ENCODE data around the gene GPHA2.

GPHA2 gene

GRCh38 chr11:64920124-64920523 lies 15.6 kb downstream of the GPHA2 start:
- peaks cover 23 to 29% of the 10 kb centered on the region in 2 donors for H3K4me1 ChIP-seq (ENCODE audit: control insufficient read depth in 2 of 2, insufficient read depth in 2 of 2, low read length in 2 of 2)
- H3K9me3 ChIP-seq (ENCODE audit: control insufficient read depth in 2 of 2, low read length in 2 of 2), result no peaks in the 10 kb centered on the region
- H3K27me3 ChIP-seq (ENCODE audit: control insufficient read depth in 2 of 2, insufficient read depth in 2 of 2, low read length in 2 of 2), result no peaks in the 10 kb centered on the region
- no peaks in the 10 kb centered on the region for H3K36me3 ChIP-seq (ENCODE audit: control insufficient read depth in 2 of 2, insufficient read depth in 2 of 2, low read length in 2 of 2)
- H3K4me3 ChIP-seq (ENCODE audit: low read length in 2 of 2), result no peak overlapping the region
- H3K9ac ChIP-seq (ENCODE audit: low read depth in 1 of 2, low read length in 2 of 2), result no peak overlapping the region
- no peak overlapping the region for H3K27ac ChIP-seq (ENCODE audit: low read depth in 2 of 2, low read length in 2 of 2)

DNA sequence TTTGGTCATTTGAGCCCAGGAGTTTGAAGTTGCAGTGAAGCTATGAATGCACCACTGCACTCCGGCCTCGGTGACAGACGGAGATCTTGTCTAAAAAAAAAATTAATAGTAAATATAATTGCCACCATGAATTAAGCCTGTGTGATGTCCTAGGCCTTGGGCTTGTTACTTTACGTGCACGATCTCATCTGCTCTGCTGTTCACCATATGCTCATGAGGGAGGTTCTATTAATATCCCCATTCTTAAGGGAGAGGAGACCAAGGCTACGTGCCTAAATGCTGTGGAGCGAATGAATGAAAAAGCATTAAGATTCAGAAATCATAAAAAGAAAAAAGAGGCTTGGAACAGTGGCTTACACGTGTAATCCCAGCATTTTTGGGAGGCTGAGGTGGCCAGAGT lies 16.1 kb downstream of the GPHA2 start:
- Histone ChIP-seq H3K27ac (ENCODE audit: low read depth in 2 of 2, low read length in 2 of 2) (no peak overlapping the region), H3K9me3 (ENCODE audit: control insufficient read depth in 2 of 2, low read length in 2 of 2) (no peaks in the 10 kb centered on the region), H3K27me3 (ENCODE audit: control insufficient read depth in 2 of 2, insufficient read depth in 2 of 2, low read length in 2 of 2) (no peaks in the 10 kb centered on the region), H3K4me1 (ENCODE audit: control insufficient read depth in 2 of 2, insufficient read depth in 2 of 2, low read length in 2 of 2) (peaks cover 21 to 29% of the 10 kb centered on the region in 2 donors), H3K9ac (ENCODE audit: low read depth in 1 of 2, low read length in 2 of 2) (no peak overlapping the region), H3K4me3 (ENCODE audit: low read length in 2 of 2) (no peak overlapping the region), H3K36me3 (ENCODE audit: control insufficient read depth in 2 of 2, insufficient read depth in 2 of 2, low read length in 2 of 2) (no peaks in the 10 kb centered on the region)

GRCh38 chr11:64918017-64918416 lies 17.7 kb downstream of the GPHA2 start:
- Histone ChIP-seq H3K4me3 (ENCODE audit: low read length in 2 of 2) (peak overlapping the region; percentile 59 to 78), H3K9ac (ENCODE audit: low read depth in 1 of 2, low read length in 2 of 2) (peak overlapping the region; percentile 75 to 80), H3K27me3 (ENCODE audit: control insufficient read depth in 2 of 2, insufficient read depth in 2 of 2, low read length in 2 of 2) (no peaks in the 10 kb centered on the region), H3K4me1 (ENCODE audit: control insufficient read depth in 2 of 2, insufficient read depth in 2 of 2, low read length in 2 of 2) (peaks cover 15 to 20% of the 10 kb centered on the region in 2 donors), H3K9me3 (ENCODE audit: control insufficient read depth in 2 of 2, low read length in 2 of 2) (no peaks in the 10 kb centered on the region), H3K36me3 (ENCODE audit: control insufficient read depth in 2 of 2, insufficient read depth in 2 of 2, low read length in 2 of 2) (peaks cover 13 to 14% of the 10 kb centered on the region in 2 donors), H3K27ac (ENCODE audit: low read depth in 2 of 2, low read length in 2 of 2) (peak overlapping the region; percentile 70 to 73)

GRCh38 chr11:64917663-64917995 lies 18.1 kb downstream of the GPHA2 start:
- Histone ChIP-seq H3K27me3 (ENCODE audit: control insufficient read depth in 2 of 2, insufficient read depth in 2 of 2, low read length in 2 of 2) (no peaks in the 10 kb centered on the region), H3K9ac (ENCODE audit: low read depth in 1 of 2, low read length in 2 of 2) (peak overlapping the region; percentile 75 to 80), H3K4me1 (ENCODE audit: control insufficient read depth in 2 of 2, insufficient read depth in 2 of 2, low read length in 2 of 2) (peaks cover 15 to 20% of the 10 kb centered on the region in 2 donors), H3K4me3 (ENCODE audit: low read length in 2 of 2) (peak overlapping the region; percentile 59 to 78), H3K36me3 (ENCODE audit: control insufficient read depth in 2 of 2, insufficient read depth in 2 of 2, low read length in 2 of 2) (peaks cover 14 to 16% of the 10 kb centered on the region in 2 donors), H3K27ac (ENCODE audit: low read depth in 2 of 2, low read length in 2 of 2) (peak overlapping the region; percentile 70 to 73), H3K9me3 (ENCODE audit: control insufficient read depth in 2 of 2, low read length in 2 of 2) (no peaks in the 10 kb centered on the region)

GRCh38 chr11:64916775-64917662 lies 18.7 kb downstream of the GPHA2 start, which contains the start of gene ATG2A:
ATG2A (minus strand) TSS chr11:64917209; CDS start chr11:64917135, 74 bp downstream.
- peaks cover 14 to 18% of the 10 kb centered on the region in 2 donors for H3K36me3 ChIP-seq (ENCODE audit: control insufficient read depth in 2 of 2, insufficient read depth in 2 of 2, low read length in 2 of 2)
- H3K9ac ChIP-seq (ENCODE audit: low read depth in 1 of 2, low read length in 2 of 2), result peak within 1 kb of the TSS; percentile 98 to 100
- H3K9me3 ChIP-seq (ENCODE audit: control insufficient read depth in 2 of 2, low read length in 2 of 2), result no peaks in the 10 kb centered on the region
- H3K4me1 ChIP-seq (ENCODE audit: control insufficient read depth in 2 of 2, insufficient read depth in 2 of 2, low read length in 2 of 2), result peaks cover 15 to 20% of the 10 kb centered on the region in 2 donors
- peak within 1 kb of the TSS; percentile 80 for H3K27ac ChIP-seq (ENCODE audit: low read depth in 2 of 2, low read length in 2 of 2)
- H3K4me3 ChIP-seq (ENCODE audit: low read length in 2 of 2), result peak within 1 kb of the TSS; percentile 97 to 98
- H3K27me3 ChIP-seq (ENCODE audit: control insufficient read depth in 2 of 2, insufficient read depth in 2 of 2, low read length in 2 of 2), result no peaks in the 10 kb centered on the region

DNA sequence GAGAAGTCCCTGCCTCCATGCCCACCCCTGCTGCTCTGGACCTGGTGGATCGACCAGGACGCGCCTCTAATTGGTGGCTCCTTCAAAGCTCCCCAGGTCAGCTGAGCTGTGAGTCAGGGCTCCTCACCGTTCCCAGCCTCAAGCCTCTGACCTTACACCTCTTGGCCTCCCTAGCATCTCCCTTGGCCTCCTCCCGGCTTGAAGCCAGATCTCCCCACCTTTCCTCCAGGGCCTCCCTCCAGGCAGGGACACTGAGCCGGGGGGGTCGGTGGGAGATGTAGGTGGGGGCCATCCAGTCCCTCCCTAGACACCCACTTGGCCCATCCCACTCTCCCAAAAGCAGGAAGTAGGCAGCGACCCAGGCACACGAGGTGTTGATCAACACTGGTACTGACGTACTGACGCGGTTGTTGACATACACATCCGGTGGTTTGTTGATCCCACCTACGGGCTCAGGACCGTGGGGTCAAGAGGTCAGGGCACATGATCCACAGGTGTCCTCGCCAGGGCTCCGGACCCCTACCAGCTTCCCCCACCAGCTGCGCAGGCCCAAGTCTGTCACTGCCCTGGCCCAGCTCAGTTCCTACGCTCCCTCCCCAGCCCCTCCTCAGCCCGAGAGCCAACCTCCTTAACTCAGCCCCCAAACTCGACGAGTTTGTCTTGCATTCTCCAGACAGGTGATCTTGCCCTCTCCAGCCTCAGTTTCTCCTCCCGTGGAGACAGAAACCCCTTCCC lies 19.5 kb downstream of the GPHA2 start:
- Histone ChIP-seq H3K4me1 (ENCODE audit: control insufficient read depth in 2 of 2, insufficient read depth in 2 of 2, low read length in 2 of 2) (peaks cover 15 to 20% of the 10 kb centered on the region in 2 donors), H3K36me3 (ENCODE audit: control insufficient read depth in 2 of 2, insufficient read depth in 2 of 2, low read length in 2 of 2) (peaks cover 21 to 26% of the 10 kb centered on the region in 2 donors), H3K27me3 (ENCODE audit: control insufficient read depth in 2 of 2, insufficient read depth in 2 of 2, low read length in 2 of 2) (no peaks in the 10 kb centered on the region), H3K9ac (ENCODE audit: low read depth in 1 of 2, low read length in 2 of 2) (peak overlapping the region; percentile 98 to 100), H3K27ac (ENCODE audit: low read depth in 2 of 2, low read length in 2 of 2) (peak overlapping the region; percentile 80), H3K9me3 (ENCODE audit: control insufficient read depth in 2 of 2, low read length in 2 of 2) (no peaks in the 10 kb centered on the region), H3K4me3 (ENCODE audit: low read length in 2 of 2) (peak overlapping the region; percentile 97 to 98)

- H3K27me3 ChIP-seq (ENCODE audit: control insufficient read depth in 2 of 2, insufficient read depth in 2 of 2, low read length in 2 of 2), result no peaks in the 10 kb centered on the region
- no peaks in the 10 kb centered on the region for H3K9me3 ChIP-seq (ENCODE audit: control insufficient read depth in 2 of 2, low read length in 2 of 2)
- no peak overlapping the region for H3K27ac ChIP-seq (ENCODE audit: low read depth in 2 of 2, low read length in 2 of 2)
- H3K4me3 ChIP-seq (ENCODE audit: low read length in 2 of 2), result peak overlapping the region; percentile 97 to 98
- peaks cover 15 to 20% of the 10 kb centered on the region in 2 donors for H3K4me1 ChIP-seq (ENCODE audit: control insufficient read depth in 2 of 2, insufficient read depth in 2 of 2, low read length in 2 of 2)
- peak overlapping the region; percentile 98 to 100 for H3K9ac ChIP-seq (ENCODE audit: low read depth in 1 of 2, low read length in 2 of 2)
- peaks cover 29 to 33% of the 10 kb centered on the region in 2 donors for H3K36me3 ChIP-seq (ENCODE audit: control insufficient read depth in 2 of 2, insufficient read depth in 2 of 2, low read length in 2 of 2)
Observed at GRCh38 chr11:64915376-64915887, 20.3 kb downstream of the GPHA2 start.

- Histone ChIP-seq H3K36me3 (ENCODE audit: control insufficient read depth in 2 of 2, insufficient read depth in 2 of 2, low read length in 2 of 2) (peaks cover 39 to 41% of the 10 kb centered on the region in 2 donors), H3K9ac (ENCODE audit: low read depth in 1 of 2, low read length in 2 of 2) (no peak overlapping the region), H3K4me1 (ENCODE audit: control insufficient read depth in 2 of 2, insufficient read depth in 2 of 2, low read length in 2 of 2) (peaks cover 15 to 20% of the 10 kb centered on the region in 2 donors), H3K9me3 (ENCODE audit: control insufficient read depth in 2 of 2, low read length in 2 of 2) (no peaks in the 10 kb centered on the region), H3K27me3 (ENCODE audit: control insufficient read depth in 2 of 2, insufficient read depth in 2 of 2, low read length in 2 of 2) (no peaks in the 10 kb centered on the region), H3K4me3 (ENCODE audit: low read length in 2 of 2) (no peak overlapping the region), H3K27ac (ENCODE audit: low read depth in 2 of 2, low read length in 2 of 2) (no peak overlapping the region)
Observed at GRCh38 chr11:64914123-64914522, 21.6 kb downstream of the GPHA2 start.

DNA sequence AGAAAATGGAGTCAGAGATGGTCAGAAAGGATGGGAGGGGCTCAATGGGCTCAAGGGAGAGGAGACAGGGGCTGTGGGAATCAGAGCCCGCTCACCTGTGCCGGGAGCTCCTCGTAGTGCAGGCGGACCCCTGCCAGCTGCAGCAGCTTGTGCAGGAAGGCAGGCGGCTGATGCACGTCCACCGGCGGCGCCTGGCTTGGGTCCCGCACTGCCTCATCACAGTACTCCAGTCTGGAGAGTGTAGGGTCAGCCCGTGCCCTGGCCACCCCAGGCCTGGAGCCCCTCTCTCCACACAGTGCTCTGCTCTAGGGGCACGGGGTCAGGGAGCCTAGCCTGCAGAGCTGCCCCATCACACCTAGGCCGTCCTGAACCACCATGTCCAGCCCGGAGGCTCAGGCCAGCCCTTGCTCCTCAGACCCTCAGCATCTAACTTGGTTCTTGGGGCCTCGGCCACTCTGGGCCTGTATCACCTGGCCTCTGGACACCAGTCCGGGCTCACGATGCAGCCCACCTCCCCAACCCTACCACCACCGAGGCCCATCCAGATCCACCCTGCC lies 22.4 kb downstream of the GPHA2 start:
- Histone ChIP-seq H3K36me3 (ENCODE audit: control insufficient read depth in 2 of 2, insufficient read depth in 2 of 2, low read length in 2 of 2) (peaks cover 43 to 45% of the 10 kb centered on the region in 2 donors), H3K4me3 (ENCODE audit: low read length in 2 of 2) (no peak overlapping the region), H3K27me3 (ENCODE audit: control insufficient read depth in 2 of 2, insufficient read depth in 2 of 2, low read length in 2 of 2) (no peaks in the 10 kb centered on the region), H3K9me3 (ENCODE audit: control insufficient read depth in 2 of 2, low read length in 2 of 2) (no peaks in the 10 kb centered on the region), H3K4me1 (ENCODE audit: control insufficient read depth in 2 of 2, insufficient read depth in 2 of 2, low read length in 2 of 2) (peaks cover 15 to 19% of the 10 kb centered on the region in 2 donors), H3K9ac (ENCODE audit: low read depth in 1 of 2, low read length in 2 of 2) (no peak overlapping the region), H3K27ac (ENCODE audit: low read depth in 2 of 2, low read length in 2 of 2) (no peak overlapping the region)

Measured in mucosa of rectum (tissue), 2 donors.